ENCODE data around the gene PLXDC2. TPM values are rescaled to one million over a fixed set of nuclear protein-coding genes. Genes with fewer than 3 reads are reported as not detected.

Gene PLXDC2
- total and polyA plus RNA-seq, 10 donors: 1.8 to 50.4 (median 29.7) TPM

- Histone ChIP-seq H3K4me3 (no peak overlapping the region), H3K4me1 (peaks cover 0 to 16% (median 8%) of the 10 kb centered on the region in 6 donors), H3K9me3 (no peaks in the 10 kb centered on the region), H3K27me3 (replicated peaks in 1 of 7) (no peaks in the 10 kb centered on the region), H3K27ac (no peak overlapping the region), H3K36me3 (no peaks in the 10 kb centered on the region)
- DNase-seq: no peak
- no peak for TF ChIP-seq CTCF (IDR thresholded peaks at IDR 0.05 in 8 of 11, conservative IDR thresholded peaks at IDR 0.05 in 3 of 11)
- no peak for TF ChIP-seq POLR2A (IDR thresholded peaks at IDR 0.05)
- no peak for TF ChIP-seq POLR2AphosphoS5 (IDR thresholded peaks at IDR 0.05)
- intact Hi-C loops (cut with DNase I; ENCODE audit: low total_unique reads): no loop called here
- WGBS, 5 donors: 74 to 99% (median 94%) methylated on average over 2 of the region's 2 CpGs
Observed at GRCh38 chr10:19936289-19936688, 120.1 kb downstream of the PLXDC2 start.

GRCh38 chr10:19937989-19938388 is 121.8 kb downstream of the PLXDC2 start:
- Histone ChIP-seq H3K4me1 (peaks cover 0 to 4% (median 0%) of the 10 kb centered on the region in 6 donors), H3K9me3 (no peaks in the 10 kb centered on the region), H3K36me3 (no peaks in the 10 kb centered on the region), H3K27ac (no peak overlapping the region), H3K4me3 (no peak overlapping the region), H3K27me3 (replicated peaks in 1 of 7) (no peaks in the 10 kb centered on the region)
- no peak for DNase-seq
- WGBS, 5 donors: 87 to 97% (median 91%) methylated on average over 1 of the region's 1 CpG
- intact Hi-C loops (cut with DNase I; ENCODE audit: low total_unique reads): no loop called here
- TF ChIP-seq POLR2A (IDR thresholded peaks at IDR 0.05): no peak
- no peak for TF ChIP-seq CTCF (IDR thresholded peaks at IDR 0.05 in 8 of 11, conservative IDR thresholded peaks at IDR 0.05 in 3 of 11)
- TF ChIP-seq POLR2AphosphoS5 (IDR thresholded peaks at IDR 0.05): no peak

GRCh38 chr10:19941206-19941880 is 125.1 kb downstream of the PLXDC2 start:
- no peaks in the 10 kb centered on the region for H3K27me3 ChIP-seq (replicated peaks in 1 of 7)
- TF ChIP-seq CTCF (IDR thresholded peaks at IDR 0.05 in 8 of 11, conservative IDR thresholded peaks at IDR 0.05 in 3 of 11) (no peak), POLR2AphosphoS5 (IDR thresholded peaks at IDR 0.05) (peak in 1 of 3 donors; percentile 74), POLR2A (IDR thresholded peaks at IDR 0.05) (no peak)
- WGBS, 5 donors: 53 to 80% (median 66%) methylated on average over 6 of the region's 6 CpGs
- H3K36me3 ChIP-seq: no peaks in the 10 kb centered on the region
- peak overlapping the region in 7 of 8 donors; percentile 59 to 81 (median 66) for H3K27ac ChIP-seq
- intact Hi-C loops (cut with DNase I; ENCODE audit: low total_unique reads): no loop called here
- peaks cover 0 to 15% (median 3%) of the 10 kb centered on the region in 6 donors for H3K4me1 ChIP-seq
- H3K9me3 ChIP-seq: no peaks in the 10 kb centered on the region
- DNase-seq: no peak
- peak overlapping the region in 1 of 8 donors; percentile 4 for H3K4me3 ChIP-seq

GRCh38 chr10:19944911-19945663 is 128.9 kb downstream of the PLXDC2 start:
- Histone ChIP-seq H3K27me3 (replicated peaks in 1 of 7) (no peaks in the 10 kb centered on the region), H3K4me1 (peaks cover 3 to 29% (median 11%) of the 10 kb centered on the region in 6 donors), H3K9me3 (no peaks in the 10 kb centered on the region), H3K27ac (peak overlapping the region in 3 of 8 donors; percentile 32 to 39 (median 38)), H3K36me3 (no peaks in the 10 kb centered on the region), H3K4me3 (no peak overlapping the region)
- DNase-seq: no peak
- intact Hi-C loops (cut with DNase I; ENCODE audit: low total_unique reads): no loop called here
- no peak for TF ChIP-seq CTCF (IDR thresholded peaks at IDR 0.05 in 8 of 11, conservative IDR thresholded peaks at IDR 0.05 in 3 of 11)
- no peak for TF ChIP-seq POLR2AphosphoS5 (IDR thresholded peaks at IDR 0.05)
- TF ChIP-seq POLR2A (IDR thresholded peaks at IDR 0.05): no peak
- WGBS, 5 donors: 71 to 84% (median 81%) methylated on average over 6 of the region's 6 CpGs
